B cell (primary cell): Measurements from ENCODE around the gene ZBTB34. TPM values are rescaled to one million over a fixed set of nuclear protein-coding genes. Genes with fewer than 3 reads are reported as not detected.

ENCODE experiments used
- ATAC-seq: fragments of 200-7000 bp; cut with Tn5 transposase; one replicate; pipeline ENCODE4 v1.10.0; 2021; ENCODE audit warnings: low read depth, mild to moderate bottlenecking, moderate number of reproducible peaks, moderate library complexity
- CTCF ChIA-PET: fragments of 350-600 bp; sonication (Branson Sonifier 250); formaldehyde crosslinking; loops from one replicate; lab custom pipeline; 2021; ENCODE audit warnings: antibody characterized with exemption, inconsistent platforms; lab: Charles Lee
- POLR2A ChIA-PET: fragments of 350-600 bp; sonication (Branson Sonifier 250); formaldehyde crosslinking; loops from one replicate; lab custom pipeline; 2021; ENCODE audit warnings: antibody characterized with exemption; lab: Charles Lee
- DNase-seq: peaks from one replicate; pipeline ENCODE4 v3.0.0; 2013
- H2AFZ ChIP-seq: 2 replicates; pipeline ENCODE4 v1.6.1; 2012; ENCODE audit warnings: mild to moderate bottlenecking, low read depth, low read length; ENCODE audit not compliant: insufficient read depth, poor library complexity, severe bottlenecking
- H3K27ac ChIP-seq, 2 donors: 1 replicate in 1 of 2; 2 replicates in 1 of 2; pipeline ENCODE4 v1.5.1; 2012 to 2013; ENCODE audit warnings: low read length in 2 of 2, mild to moderate bottlenecking in 2 of 2, moderate library complexity in 1 of 2
- H3K27me3 ChIP-seq, 4 experiments: fragments of 200-600 bp in 1 of 4; sonication (generic) in 1 of 4; replicated peaks in 1 of 4; 1 replicate in 2 of 4; 2 replicates in 2 of 4; pipeline versions ENCODE4 v1.6.1 to v1.7.0; 2013 to 2016; ENCODE audit warnings: low read length in 3 of 4, mild to moderate bottlenecking in 2 of 4, mixed read lengths in 1 of 4, moderate library complexity in 1 of 4; ENCODE audit not compliant: insufficient read depth in 4 of 4, control insufficient read depth in 3 of 4; ENCODE audit errors: control extremely low read depth in 1 of 4
- H3K36me3 ChIP-seq, 2 experiments: replicated peaks in 1 of 2; 1 replicate in 1 of 2; 2 replicates in 1 of 2; pipeline versions ENCODE4 v1.6.1 to v1.7.1; 2013; ENCODE audit warnings: low read length in 1 of 2; ENCODE audit not compliant: insufficient read depth in 2 of 2, control insufficient read depth in 1 of 2; ENCODE audit errors: control extremely low read depth in 1 of 2, extremely low read depth in 1 of 2
- H3K4me1 ChIP-seq, 2 donors: fragments of 200-600 bp in 1 of 2; sonication (generic) in 1 of 2; 1 replicate in 1 of 2; 2 replicates in 1 of 2; pipeline versions ENCODE4 v1.5.1 to v1.6.1; 2013 to 2017; ENCODE audit warnings: low read length in 2 of 2; ENCODE audit not compliant: control insufficient read depth in 2 of 2, insufficient read depth in 2 of 2
- H3K4me2 ChIP-seq: replicated peaks from 2 replicates; pipeline ENCODE3; 2012; ENCODE audit warnings: mild to moderate bottlenecking, low read depth, low read length; ENCODE audit not compliant: poor library complexity, severe bottlenecking
- H3K4me3 ChIP-seq, 5 experiments: fragments of 200-600 bp in 1 of 5; sonication (generic) in 1 of 5; 1 replicate in 3 of 5; 2 replicates in 2 of 5; pipeline versions ENCODE4 v1.5.1 to v1.7.0; 2011 to 2016; ENCODE audit warnings: low read length in 4 of 5, mild to moderate bottlenecking in 4 of 5, low read depth in 2 of 5, control low read depth in 1 of 5, moderate library complexity in 1 of 5; ENCODE audit not compliant: insufficient read depth in 1 of 5; ENCODE audit errors: control extremely low read depth in 1 of 5, extremely low read depth in 1 of 5
- H3K79me2 ChIP-seq: fragments of 200-600 bp; sonication (generic); one replicate; pipeline ENCODE4 v1.6.0; 2016; ENCODE audit warnings: low read length; ENCODE audit not compliant: control insufficient read depth, insufficient read depth
- H3K9ac ChIP-seq: fragments of 200-600 bp; sonication (generic); 2 replicates; pipeline ENCODE4 v1.6.1; 2017; ENCODE audit warnings: mild to moderate bottlenecking, low read length, moderate library complexity
- H3K9me3 ChIP-seq, 3 donors: one replicate each; pipeline versions ENCODE4 v1.6.1 to v1.7.1; 2013; ENCODE audit warnings: low read length in 2 of 3; ENCODE audit not compliant: control insufficient read depth in 2 of 3, insufficient read depth in 1 of 3; ENCODE audit errors: control extremely low read depth in 1 of 3
- H4K20me1 ChIP-seq: 2 replicates; pipeline ENCODE4 v1.6.0; 2012; ENCODE audit warnings: mild to moderate bottlenecking, low read length; ENCODE audit not compliant: insufficient read depth, control insufficient read depth, poor library complexity, severe bottlenecking
- H3K27ac Mint-ChIP-seq: one replicate; pipeline ENCODE4 v1.8.0; 2021; ENCODE audit warnings: mixed read lengths
- H3K27me3 Mint-ChIP-seq: one replicate; pipeline ENCODE4 v1.8.0; 2021; ENCODE audit warnings: mixed read lengths
- H3K4me1 Mint-ChIP-seq: one replicate; pipeline ENCODE4 v1.8.0; 2021; ENCODE audit warnings: mixed read lengths
- H3K4me3 Mint-ChIP-seq: one replicate; pipeline ENCODE4 v1.8.0; 2021; ENCODE audit warnings: mixed read lengths
- H3K9me3 Mint-ChIP-seq: one replicate; pipeline ENCODE4 v1.8.0; 2022; ENCODE audit warnings: mixed read lengths; ENCODE audit not compliant: insufficient read depth
- EZH2 ChIP-seq: IDR thresholded peaks from 2 replicates; pipeline ENCODE4 v1.6.1; 2012; ENCODE audit warnings: borderline replicate concordance, low read depth, mild to moderate bottlenecking, moderate library complexity, low read length; ENCODE audit not compliant: insufficient read depth, poor library complexity, severe bottlenecking
- WGBS: methylation state at CpG from one replicate; pipeline ENCODE4 v1.1.5; 2013; ENCODE audit warnings: missing lambda C conversion rate; ENCODE audit not compliant: insufficient coverage; 5-methylcytosine and 5-hydroxymethylcytosine counted together
- intact Hi-C: fragments of 100-400 bp; cut with micrococcal nuclease; formaldehyde crosslinking; loops from one replicate; pipeline ENCODE4 v1.10.0; 2022
- polyA plus RNA-seq: library from polyadenylated mRNA; depleted of rRNA; stranded (reverse); fragments of >200 nt; gene quantifications from 2 replicates; pipeline ENCODE4 v1.2.3, GENCODE V29; 2012
- total RNA-seq, 2 donors: library from RNA; stranded (reverse); fragments of 120-200 nt in 1 of 2; gene quantifications; 1 replicate in 1 of 2; 2 replicates in 1 of 2; pipeline versions ENCODE4 v1.2.3 to v1.2.4, GENCODE V29; 2013 to 2022
- TF ChIP-seq, protein P1 (sequence below): fragments of 200-600 bp; IDR thresholded peaks from one replicate; pipeline ENCODE4 v1.8.0; 2022; ENCODE audit warnings: antibody characterized with exemption, mild to moderate bottlenecking

Gene ZBTB34
- total and polyA plus RNA-seq, 2 donors (not counting 1 experiment from before 2014, with no cell fraction given) = 3.8 to 12.1 TPM

DNA sequence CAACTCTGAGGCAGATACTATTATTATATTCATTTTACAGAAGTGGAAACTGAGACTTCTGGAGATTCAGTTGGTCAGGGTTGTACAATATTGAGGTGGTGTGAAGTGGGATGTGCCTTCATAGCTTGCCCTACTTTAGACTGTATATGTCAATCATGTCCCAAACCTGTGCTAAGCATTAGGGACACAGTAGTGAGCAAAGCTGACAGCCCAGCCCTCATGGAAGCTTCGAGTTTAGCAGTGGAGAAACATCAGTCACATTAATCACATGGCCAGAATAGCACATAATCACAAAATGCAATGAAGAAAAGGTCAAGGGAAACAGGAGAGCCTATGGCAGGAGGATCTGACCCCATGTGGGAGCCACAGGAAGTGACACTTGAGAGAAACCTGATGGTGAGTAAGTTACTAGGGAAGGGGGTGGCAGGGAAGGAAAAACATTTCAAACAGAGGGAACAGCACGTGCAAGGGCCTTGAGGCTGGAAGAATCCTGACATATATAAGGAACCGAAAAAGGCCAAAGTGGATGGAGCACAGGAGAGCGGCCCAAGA, 33.7 kb downstream of the ZBTB34 start:
- Histone ChIP-seq H3K27me3 (peaks cover 0 to 3% (median 0%) of the 10 kb centered on the region in 4 experiments), H2AFZ (no peak overlapping the region), H4K20me1 (no peaks in the 10 kb centered on the region), H3K4me2 (no peak overlapping the region), H3K36me3 (no peaks in the 10 kb centered on the region), H3K4me3 (no peak overlapping the region), H3K79me2 (no peaks in the 10 kb centered on the region), H3K27ac (no peak overlapping the region), H3K9me3 (peaks cover 0 to 3% (median 0%) of the 10 kb centered on the region in 3 donors), H3K9ac (no peak overlapping the region), H3K4me1 (no peaks in the 10 kb centered on the region)
- peaks cover 20% of the 10 kb centered on the region for H3K27me3 Mint-ChIP-seq
- H3K4me1 Mint-ChIP-seq = no peaks in the 10 kb centered on the region
- ChIA-PET POLR2A (no interaction called here), CTCF (no interaction called here)
- ATAC-seq (no peak), DNase-seq (no peak)
- no peak for TF ChIP-seq EZH2
- TF ChIP-seq, protein P1, sequence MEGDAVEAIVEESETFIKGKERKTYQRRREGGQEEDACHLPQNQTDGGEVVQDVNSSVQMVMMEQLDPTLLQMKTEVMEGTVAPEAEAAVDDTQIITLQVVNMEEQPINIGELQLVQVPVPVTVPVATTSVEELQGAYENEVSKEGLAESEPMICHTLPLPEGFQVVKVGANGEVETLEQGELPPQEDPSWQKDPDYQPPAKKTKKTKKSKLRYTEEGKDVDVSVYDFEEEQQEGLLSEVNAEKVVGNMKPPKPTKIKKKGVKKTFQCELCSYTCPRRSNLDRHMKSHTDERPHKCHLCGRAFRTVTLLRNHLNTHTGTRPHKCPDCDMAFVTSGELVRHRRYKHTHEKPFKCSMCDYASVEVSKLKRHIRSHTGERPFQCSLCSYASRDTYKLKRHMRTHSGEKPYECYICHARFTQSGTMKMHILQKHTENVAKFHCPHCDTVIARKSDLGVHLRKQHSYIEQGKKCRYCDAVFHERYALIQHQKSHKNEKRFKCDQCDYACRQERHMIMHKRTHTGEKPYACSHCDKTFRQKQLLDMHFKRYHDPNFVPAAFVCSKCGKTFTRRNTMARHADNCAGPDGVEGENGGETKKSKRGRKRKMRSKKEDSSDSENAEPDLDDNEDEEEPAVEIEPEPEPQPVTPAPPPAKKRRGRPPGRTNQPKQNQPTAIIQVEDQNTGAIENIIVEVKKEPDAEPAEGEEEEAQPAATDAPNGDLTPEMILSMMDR = no peak
- H3K9me3 Mint-ChIP-seq = no peaks in the 10 kb centered on the region
- H3K27ac Mint-ChIP-seq = no peak overlapping the region
- intact Hi-C loops = no loop called here
- no peak overlapping the region for H3K4me3 Mint-ChIP-seq
- 88% methylated on average over 4 of the region's 4 CpGs for WGBS

DNA sequence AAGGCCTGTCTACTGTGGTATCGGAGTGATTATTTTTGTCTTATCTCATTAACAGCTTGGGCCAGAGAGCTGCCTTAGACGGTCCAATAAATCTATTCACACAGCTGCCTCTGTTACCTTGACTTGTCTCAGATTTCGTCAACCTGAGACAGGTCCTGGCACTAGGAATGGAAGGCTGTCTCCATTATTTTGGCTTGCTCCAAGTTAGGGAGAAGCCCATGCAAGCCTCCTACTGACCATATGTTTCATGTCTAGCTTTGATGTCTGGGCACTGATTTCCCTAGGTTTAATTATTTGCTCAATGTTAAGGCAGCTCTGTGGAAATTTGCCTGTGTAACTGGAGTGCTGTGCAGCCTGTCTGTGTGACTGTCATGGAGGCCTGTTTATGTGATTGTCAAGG, 41.8 kb downstream of the ZBTB34 start:
- H2AFZ ChIP-seq = no peak overlapping the region
- DNase-seq = no peak
- 100% methylated on average over 1 of the region's 3 CpGs for WGBS

More for the DNA sequence above, 41.8 kb downstream of the ZBTB34 start:
- no peak overlapping the region for H3K27ac Mint-ChIP-seq
- no peaks in the 10 kb centered on the region for H3K4me1 Mint-ChIP-seq
- intact Hi-C loops = no loop called here
- Histone ChIP-seq H3K4me3 (no peak overlapping the region), H3K9ac (no peak overlapping the region), H3K4me1 (no peaks in the 10 kb centered on the region), H3K36me3 (no peaks in the 10 kb centered on the region), H3K27me3 (peaks cover 0 to 8% (median 0%) of the 10 kb centered on the region in 4 experiments), H3K27ac (no peak overlapping the region), H3K4me2 (no peak overlapping the region), H3K79me2 (no peaks in the 10 kb centered on the region), H4K20me1 (no peaks in the 10 kb centered on the region), H3K9me3 (peaks cover 3 to 12% (median 7%) of the 10 kb centered on the region in 3 donors)
- peaks cover 4% of the 10 kb centered on the region for H3K9me3 Mint-ChIP-seq
- ChIA-PET POLR2A (no interaction called here), CTCF (interaction anchor here (1.3 kb wide), 1 partner anchor 11 kb away, joined by 5 read pairs; the partner anchor contains the start of gene RALGPS1)
- H3K4me3 Mint-ChIP-seq = no peak overlapping the region
- ATAC-seq = no peak
- TF ChIP-seq, protein P1 = no peak
- no peak for TF ChIP-seq EZH2
- peaks cover 18% of the 10 kb centered on the region for H3K27me3 Mint-ChIP-seq
